GM10248 (cell line): ENCODE results near the gene CDIP1.

ENCODE experiments used
- CTCF ChIA-PET: fragments of 300-600 bp; sonication (Branson Sonifier 250); formaldehyde crosslinking; extraction: SDS; loops from one replicate; lab custom pipeline; 2021; ENCODE audit warnings: antibody characterized with exemption; lab: Yijun Ruan, JAX
- POLR2A ChIA-PET: fragments of 350-650 bp; sonication (Branson Sonifier 250); formaldehyde crosslinking; extraction: SDS; loops from one replicate; lab custom pipeline; 2020; ENCODE audit warnings: antibody characterized with exemption; lab: Yijun Ruan, JAX
- DNase-seq: peaks from one replicate; pipeline ENCODE4 v3.0.0; 2012; ENCODE audit errors: extremely low spot score
- CTCF ChIP-seq: IDR thresholded peaks from 2 replicates; pipeline ENCODE4 v1.5.1; 2012; ENCODE audit warnings: mild to moderate bottlenecking, low read depth; ENCODE audit errors: extremely low read depth, missing control alignments, control extremely low read depth

CDIP1 gene

GRCh38 chr16:4500272-4500671 lies 38.3 kb downstream of the CDIP1 start:
- no peak for TF ChIP-seq CTCF
- DNase-seq: no peak
- ChIA-PET POLR2A (interaction anchor here (0.6 kb wide), 1 partner anchor 53 kb away, joined by 3 read pairs; no protein-coding TSS in a partner anchor), CTCF (interaction anchor here (0.9 to 2.7 kb wide), 12 partner anchors 13 to 456 kb away, joined by 3 to 11 read pairs (median 4); partner anchors contain the start of gene HMOX2)

- no peak for TF ChIP-seq CTCF
- DNase-seq: no peak
- POLR2A ChIA-PET: no interaction called here
- CTCF ChIA-PET: interaction anchor here (1.0 to 2.7 kb wide), 8 partner anchors 8 to 87 kb away, joined by 3 to 11 read pairs (median 4); partner anchors contain the start of gene HMOX2
Observed at GRCh38 chr16:4499196-4499555, 39.4 kb downstream of the CDIP1 start.

- POLR2A ChIA-PET: no interaction called here
- TF ChIP-seq CTCF: no peak
- CTCF ChIA-PET: interaction anchor here (1.0 to 1.9 kb wide), 6 partner anchors 9 to 87 kb away, joined by 3 to 9 read pairs (median 4); partner anchors contain the start of gene HMOX2
- no peak for DNase-seq
Observed at GRCh38 chr16:4498546-4499195, 39.9 kb downstream of the CDIP1 start.

- DNase-seq: no peak
- ChIA-PET CTCF (interaction anchor here (0.9 to 2.0 kb wide), 4 partner anchors 10 to 18 kb away, joined by 3 to 6 read pairs (median 3); no protein-coding TSS in a partner anchor), POLR2A (interaction anchor here (0.6 to 0.7 kb wide), 2 partner anchors 60 to 129 kb away, joined by 3 to 6 read pairs; no protein-coding TSS in a partner anchor)
- no peak for TF ChIP-seq CTCF
Observed at GRCh38 chr16:4496305-4496704, 42.3 kb downstream of the CDIP1 start.

- no peak for TF ChIP-seq CTCF
- CTCF ChIA-PET: interaction anchor here (1.9 to 2.0 kb wide), 2 partner anchors 11 to 12 kb away, joined by 6 to 7 read pairs; no protein-coding TSS in a partner anchor
- POLR2A ChIA-PET: no interaction called here
- DNase-seq: no peak
Observed at GRCh38 chr16:4495766-4496165, 42.8 kb downstream of the CDIP1 start.

GRCh38 chr16:4494746-4495490 lies 43.7 kb downstream of the CDIP1 start:
- POLR2A ChIA-PET: no interaction called here
- no peak for TF ChIP-seq CTCF
- DNase-seq: no peak
- CTCF ChIA-PET: interaction anchor here (1.4 to 1.9 kb wide), 2 partner anchors 10 to 13 kb away, joined by 6 to 7 read pairs; no protein-coding TSS in a partner anchor
